ENCODE measurements around the gene HBZ.

DNA sequence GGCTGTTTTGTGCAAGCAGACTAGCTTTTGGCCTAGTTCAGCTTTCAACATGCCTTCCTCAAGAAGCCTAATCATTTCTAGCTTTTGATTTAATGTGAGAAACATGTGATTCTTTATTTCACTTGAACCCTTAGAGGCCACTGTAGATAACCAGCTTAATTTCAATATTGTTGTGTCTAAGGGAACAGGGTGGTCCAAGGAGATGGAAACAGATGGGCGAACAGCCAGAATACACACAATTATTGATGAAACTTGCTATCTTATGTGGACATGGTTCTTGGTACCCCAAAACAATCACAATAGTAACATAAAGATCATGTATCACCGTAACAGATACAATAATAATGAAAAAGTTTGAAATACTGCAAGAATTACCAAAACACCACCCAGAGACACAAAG lies 18.7 kb upstream of the HBZ start:
- TF ChIP-seq, protein P1, sequence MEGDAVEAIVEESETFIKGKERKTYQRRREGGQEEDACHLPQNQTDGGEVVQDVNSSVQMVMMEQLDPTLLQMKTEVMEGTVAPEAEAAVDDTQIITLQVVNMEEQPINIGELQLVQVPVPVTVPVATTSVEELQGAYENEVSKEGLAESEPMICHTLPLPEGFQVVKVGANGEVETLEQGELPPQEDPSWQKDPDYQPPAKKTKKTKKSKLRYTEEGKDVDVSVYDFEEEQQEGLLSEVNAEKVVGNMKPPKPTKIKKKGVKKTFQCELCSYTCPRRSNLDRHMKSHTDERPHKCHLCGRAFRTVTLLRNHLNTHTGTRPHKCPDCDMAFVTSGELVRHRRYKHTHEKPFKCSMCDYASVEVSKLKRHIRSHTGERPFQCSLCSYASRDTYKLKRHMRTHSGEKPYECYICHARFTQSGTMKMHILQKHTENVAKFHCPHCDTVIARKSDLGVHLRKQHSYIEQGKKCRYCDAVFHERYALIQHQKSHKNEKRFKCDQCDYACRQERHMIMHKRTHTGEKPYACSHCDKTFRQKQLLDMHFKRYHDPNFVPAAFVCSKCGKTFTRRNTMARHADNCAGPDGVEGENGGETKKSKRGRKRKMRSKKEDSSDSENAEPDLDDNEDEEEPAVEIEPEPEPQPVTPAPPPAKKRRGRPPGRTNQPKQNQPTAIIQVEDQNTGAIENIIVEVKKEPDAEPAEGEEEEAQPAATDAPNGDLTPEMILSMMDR (IDR thresholded peaks at IDR 0.05; ENCODE audit: borderline replicate concordance, extremely low read depth, low read length, poor library complexity, severe bottlenecking) = no peak
- TF ChIP-seq EZH2 (IDR thresholded peaks at IDR 0.05; ENCODE audit: borderline replicate concordance, low read depth, low read length, severe bottlenecking) = no peak
